Mesothelial cell of epicardium (in vitro differentiated cells): ENCODE measurements around the gene EGFL8. TPM values are rescaled to one million over a fixed set of nuclear protein-coding genes. Genes with fewer than 3 reads are reported as not detected.
A peak's percentile ranks its signal among the peaks of the same experiment; 100 is the strongest.

Experiments used
- DNase-seq, 2 experiments: peaks; one replicate each; pipeline ENCODE4 v3.0.0; 2021; ENCODE audit warnings: low spot score in 2 of 2; ENCODE audit not compliant: unreplicated experiment in 2 of 2
- H3K27ac Mint-ChIP-seq: 2 replicates; pipeline ENCODE4 v1.8.0; 2021; ENCODE audit warnings: mixed read lengths
- H3K27me3 Mint-ChIP-seq: 2 replicates; pipeline ENCODE4 v1.8.0; 2021; ENCODE audit warnings: low read depth, mixed read lengths
- H3K36me3 Mint-ChIP-seq: 2 replicates; pipeline ENCODE4 v1.8.0; 2021; ENCODE audit warnings: mixed read lengths
- H3K4me1 Mint-ChIP-seq: 2 replicates; pipeline ENCODE4 v1.8.0; 2021; ENCODE audit warnings: mixed read lengths
- H3K4me3 Mint-ChIP-seq: 2 replicates; pipeline ENCODE4 v1.8.0; 2021; ENCODE audit warnings: mild to moderate bottlenecking, moderate library complexity, mixed read lengths
- H3K9me3 Mint-ChIP-seq: 2 replicates; pipeline ENCODE4 v1.8.0; 2021; ENCODE audit warnings: mixed read lengths
- CTCF ChIP-seq: fragments of 200-600 bp; sonication (generic); IDR thresholded peaks from one replicate; pipeline ENCODE4 v1.5.0; 2021; ENCODE audit warnings: antibody characterized with exemption; ENCODE audit not compliant: unreplicated experiment
- total RNA-seq: library from RNA; stranded (reverse); gene quantifications from 3 replicates; pipeline ENCODE4 v1.2.1, GENCODE V29; 2021

EGFL8 gene
- total RNA-seq, 1 donor from 2014 or later = 48.3 TPM

GRCh38 chr6:32146687-32147086, 17.7 kb upstream of the EGFL8 start:
- Mint-ChIP-seq H3K36me3 (peaks cover 3% of the 10 kb centered on the region), H3K4me3 (no peak overlapping the region), H3K4me1 (peaks cover 30% of the 10 kb centered on the region), H3K27ac (peak overlapping the region; percentile 62), H3K9me3 (no peaks in the 10 kb centered on the region), H3K27me3 (peaks cover 5% of the 10 kb centered on the region)
- no peak for TF ChIP-seq CTCF
- DNase-seq = no peak

- Mint-ChIP-seq H3K4me1 (peaks cover 37% of the 10 kb centered on the region), H3K9me3 (no peaks in the 10 kb centered on the region), H3K27me3 (peaks cover 5% of the 10 kb centered on the region), H3K4me3 (no peak overlapping the region), H3K27ac (no peak overlapping the region), H3K36me3 (peaks cover 3% of the 10 kb centered on the region)
- no peak for DNase-seq
- no peak for TF ChIP-seq CTCF
Observed at GRCh38 chr6:32147401-32148132, 16.8 kb upstream of the EGFL8 start.

- H3K27ac Mint-ChIP-seq = no peak overlapping the region
- peaks cover 3% of the 10 kb centered on the region for H3K36me3 Mint-ChIP-seq
- H3K9me3 Mint-ChIP-seq = no peaks in the 10 kb centered on the region
- no peak overlapping the region for H3K4me3 Mint-ChIP-seq
- no peak for DNase-seq
- no peak for TF ChIP-seq CTCF
- peaks cover 46% of the 10 kb centered on the region for H3K4me1 Mint-ChIP-seq
- H3K27me3 Mint-ChIP-seq = peaks cover 5% of the 10 kb centered on the region
Observed at GRCh38 chr6:32148289-32149091, 15.9 kb upstream of the EGFL8 start.

- H3K27ac Mint-ChIP-seq = no peak overlapping the region
- H3K4me1 Mint-ChIP-seq = peaks cover 46% of the 10 kb centered on the region
- TF ChIP-seq CTCF = no peak
- DNase-seq = no peak
- H3K4me3 Mint-ChIP-seq = no peak overlapping the region
- H3K9me3 Mint-ChIP-seq = no peaks in the 10 kb centered on the region
- peaks cover 3% of the 10 kb centered on the region for H3K36me3 Mint-ChIP-seq
- peaks cover 5% of the 10 kb centered on the region for H3K27me3 Mint-ChIP-seq
Observed at GRCh38 chr6:32149092-32149755, 15.2 kb upstream of the EGFL8 start.

- Mint-ChIP-seq H3K36me3 (peaks cover 3% of the 10 kb centered on the region), H3K27me3 (peaks cover 5% of the 10 kb centered on the region), H3K27ac (no peak overlapping the region), H3K9me3 (no peaks in the 10 kb centered on the region), H3K4me3 (peak overlapping the region; percentile 61), H3K4me1 (peaks cover 48% of the 10 kb centered on the region)
- no peak for TF ChIP-seq CTCF
- DNase-seq = no peak
Observed at GRCh38 chr6:32149932-32150870, 14.2 kb upstream of the EGFL8 start.
